ENCODE measurements around the gene SEPSECS. TPM values are rescaled to one million over a fixed set of nuclear protein-coding genes. Genes with fewer than 3 reads are reported as not detected.

Gene SEPSECS
- total RNA-seq, 3 donors from 2014 or later, result 5.3 to 7.0 (median 6.0) TPM

Other genes with a start within 250 kb of the SEPSECS start
- not detected for gene CCDC149, start 247.4 kb downstream of the SEPSECS start, total RNA-seq
- not detected for gene LGI2, start 129.5 kb downstream of the SEPSECS start, total RNA-seq
- 10 to 100 TPM; 19.6 to 22.8 (median 21.8) TPM for gene PI4K2B, start 73.6 kb upstream of the SEPSECS start, total RNA-seq
- gene ZCCHC4, start 152.3 kb upstream of the SEPSECS start, total RNA-seq, result 10 to 100 TPM; 14.2 to 18.9 (median 15.2) TPM
- 10 to 100 TPM; 26.4 to 30.7 (median 29.6) TPM for gene ANAPC4, start 216.8 kb upstream of the SEPSECS start, total RNA-seq